Raji (cell line): ENCODE data around the gene DCUN1D5.

Experiments
- POLR2A ChIP-seq: IDR thresholded peaks from 2 replicates; pipeline ENCODE4 v1.6.1; 2011; ENCODE audit warnings: low read depth, low read length, control low read depth; ENCODE audit not compliant: insufficient read depth

DCUN1D5 gene

GRCh38 chr11:103076361-103076760 is 15.6 kb downstream of the DCUN1D5 start:
- TF ChIP-seq POLR2A, result no peak

- TF ChIP-seq POLR2A, result no peak
These were observed 21.0 kb downstream of the DCUN1D5 start for GRCh38 chr11:103071008-103071407.

- TF ChIP-seq POLR2A, result no peak
These were observed 21.8 kb downstream of the DCUN1D5 start for GRCh38 chr11:103070142-103070541.

GRCh38 chr11:103069367-103069766 is 22.6 kb downstream of the DCUN1D5 start:
- TF ChIP-seq POLR2A, result no peak

GRCh38 chr11:103067118-103067517 is 24.8 kb downstream of the DCUN1D5 start:
- TF ChIP-seq POLR2A, result no peak

GRCh38 chr11:103061656-103062055 is 30.3 kb downstream of the DCUN1D5 start:
- no peak for TF ChIP-seq POLR2A

- TF ChIP-seq POLR2A, result no peak
These were observed 36.6 kb downstream of the DCUN1D5 start for GRCh38 chr11:103055221-103055890.

- no peak for TF ChIP-seq POLR2A
These were observed 38.0 kb downstream of the DCUN1D5 start for GRCh38 chr11:103053997-103054396.

- no peak for TF ChIP-seq POLR2A
These were observed 40.0 kb downstream of the DCUN1D5 start for GRCh38 chr11:103051981-103052380.

- no peak for TF ChIP-seq POLR2A
These were observed 40.7 kb downstream of the DCUN1D5 start for GRCh38 chr11:103051151-103051801.

GRCh38 chr11:103050351-103050750 is 41.6 kb downstream of the DCUN1D5 start:
- no peak for TF ChIP-seq POLR2A

- TF ChIP-seq POLR2A, result no peak
These were observed 44.1 kb downstream of the DCUN1D5 start for GRCh38 chr11:103047837-103048236.

- TF ChIP-seq POLR2A, result no peak
These were observed 47.9 kb downstream of the DCUN1D5 start for GRCh38 chr11:103043826-103044678.

GRCh38 chr11:103042161-103042560 is 49.8 kb downstream of the DCUN1D5 start:
- no peak for TF ChIP-seq POLR2A

GRCh38 chr11:103035791-103036434 is 56.0 kb downstream of the DCUN1D5 start:
- no peak for TF ChIP-seq POLR2A
